ENCODE data around the gene NFE2.
"Not testable (repeated sequence)": the region's sequence is repeated elsewhere in the genome, so short reads cannot be mapped to it uniquely, and the experiment has no call there.

GRCh38 chr12:54284070-54284780 lies 16.6 kb downstream of the NFE2 start:
- TF ChIP-seq POLR2A, CTCF (IDR thresholded peaks at IDR 0.05): not testable (repeated sequence)
